B cell (primary cell): ENCODE measurements around the gene SFSWAP. TPM values are rescaled to one million over a fixed set of nuclear protein-coding genes. Genes with fewer than 3 reads are reported as not detected.
"Not testable (repeated sequence)": the region's sequence is repeated elsewhere in the genome, so short reads cannot be mapped to it uniquely, and the experiment has no call there.

Source experiments
- ATAC-seq: fragments of 200-7000 bp; cut with Tn5 transposase; one replicate; pipeline ENCODE4 v1.10.0; 2021; ENCODE audit warnings: low read depth, mild to moderate bottlenecking, moderate number of reproducible peaks, moderate library complexity
- CTCF ChIA-PET: fragments of 350-600 bp; sonication (Branson Sonifier 250); formaldehyde crosslinking; loops from one replicate; lab custom pipeline; 2021; ENCODE audit warnings: antibody characterized with exemption, inconsistent platforms; lab: Charles Lee
- POLR2A ChIA-PET: fragments of 350-600 bp; sonication (Branson Sonifier 250); formaldehyde crosslinking; loops from one replicate; lab custom pipeline; 2021; ENCODE audit warnings: antibody characterized with exemption; lab: Charles Lee
- DNase-seq: peaks from one replicate; pipeline ENCODE4 v3.0.0; 2013
- H2AFZ ChIP-seq: 2 replicates; pipeline ENCODE4 v1.6.1; 2012; ENCODE audit warnings: mild to moderate bottlenecking, low read depth, low read length; ENCODE audit not compliant: insufficient read depth, poor library complexity, severe bottlenecking
- H3K27ac ChIP-seq, 2 donors: 1 replicate in 1 of 2; 2 replicates in 1 of 2; pipeline ENCODE4 v1.5.1; 2012 to 2013; ENCODE audit warnings: low read length in 2 of 2, mild to moderate bottlenecking in 2 of 2, moderate library complexity in 1 of 2
- H3K27me3 ChIP-seq, 4 experiments: fragments of 200-600 bp in 1 of 4; sonication (generic) in 1 of 4; replicated peaks in 1 of 4; 1 replicate in 2 of 4; 2 replicates in 2 of 4; pipeline versions ENCODE4 v1.6.1 to v1.7.0; 2013 to 2016; ENCODE audit warnings: low read length in 3 of 4, mild to moderate bottlenecking in 2 of 4, mixed read lengths in 1 of 4, moderate library complexity in 1 of 4; ENCODE audit not compliant: insufficient read depth in 4 of 4, control insufficient read depth in 3 of 4; ENCODE audit errors: control extremely low read depth in 1 of 4
- H3K36me3 ChIP-seq, 2 experiments: replicated peaks in 1 of 2; 1 replicate in 1 of 2; 2 replicates in 1 of 2; pipeline versions ENCODE4 v1.6.1 to v1.7.1; 2013; ENCODE audit warnings: low read length in 1 of 2; ENCODE audit not compliant: insufficient read depth in 2 of 2, control insufficient read depth in 1 of 2; ENCODE audit errors: control extremely low read depth in 1 of 2, extremely low read depth in 1 of 2
- H3K4me1 ChIP-seq, 2 donors: fragments of 200-600 bp in 1 of 2; sonication (generic) in 1 of 2; 1 replicate in 1 of 2; 2 replicates in 1 of 2; pipeline versions ENCODE4 v1.5.1 to v1.6.1; 2013 to 2017; ENCODE audit warnings: low read length in 2 of 2; ENCODE audit not compliant: control insufficient read depth in 2 of 2, insufficient read depth in 2 of 2
- H3K4me2 ChIP-seq: replicated peaks from 2 replicates; pipeline ENCODE3; 2012; ENCODE audit warnings: mild to moderate bottlenecking, low read depth, low read length; ENCODE audit not compliant: poor library complexity, severe bottlenecking
- H3K4me3 ChIP-seq, 5 experiments: fragments of 200-600 bp in 1 of 5; sonication (generic) in 1 of 5; 1 replicate in 3 of 5; 2 replicates in 2 of 5; pipeline versions ENCODE4 v1.5.1 to v1.7.0; 2011 to 2016; ENCODE audit warnings: low read length in 4 of 5, mild to moderate bottlenecking in 4 of 5, low read depth in 2 of 5, control low read depth in 1 of 5, moderate library complexity in 1 of 5; ENCODE audit not compliant: insufficient read depth in 1 of 5; ENCODE audit errors: control extremely low read depth in 1 of 5, extremely low read depth in 1 of 5
- H3K79me2 ChIP-seq: fragments of 200-600 bp; sonication (generic); one replicate; pipeline ENCODE4 v1.6.0; 2016; ENCODE audit warnings: low read length; ENCODE audit not compliant: control insufficient read depth, insufficient read depth
- H3K9ac ChIP-seq: fragments of 200-600 bp; sonication (generic); 2 replicates; pipeline ENCODE4 v1.6.1; 2017; ENCODE audit warnings: mild to moderate bottlenecking, low read length, moderate library complexity
- H3K9me3 ChIP-seq, 3 donors: one replicate each; pipeline versions ENCODE4 v1.6.1 to v1.7.1; 2013; ENCODE audit warnings: low read length in 2 of 3; ENCODE audit not compliant: control insufficient read depth in 2 of 3, insufficient read depth in 1 of 3; ENCODE audit errors: control extremely low read depth in 1 of 3
- H4K20me1 ChIP-seq: 2 replicates; pipeline ENCODE4 v1.6.0; 2012; ENCODE audit warnings: mild to moderate bottlenecking, low read length; ENCODE audit not compliant: insufficient read depth, control insufficient read depth, poor library complexity, severe bottlenecking
- H3K27ac Mint-ChIP-seq: one replicate; pipeline ENCODE4 v1.8.0; 2021; ENCODE audit warnings: mixed read lengths
- H3K27me3 Mint-ChIP-seq: one replicate; pipeline ENCODE4 v1.8.0; 2021; ENCODE audit warnings: mixed read lengths
- H3K4me1 Mint-ChIP-seq: one replicate; pipeline ENCODE4 v1.8.0; 2021; ENCODE audit warnings: mixed read lengths
- H3K4me3 Mint-ChIP-seq: one replicate; pipeline ENCODE4 v1.8.0; 2021; ENCODE audit warnings: mixed read lengths
- H3K9me3 Mint-ChIP-seq: one replicate; pipeline ENCODE4 v1.8.0; 2022; ENCODE audit warnings: mixed read lengths; ENCODE audit not compliant: insufficient read depth
- EZH2 ChIP-seq: IDR thresholded peaks from 2 replicates; pipeline ENCODE4 v1.6.1; 2012; ENCODE audit warnings: borderline replicate concordance, low read depth, mild to moderate bottlenecking, moderate library complexity, low read length; ENCODE audit not compliant: insufficient read depth, poor library complexity, severe bottlenecking
- WGBS: methylation state at CpG from one replicate; pipeline ENCODE4 v1.1.5; 2013; ENCODE audit warnings: missing lambda C conversion rate; ENCODE audit not compliant: insufficient coverage; 5-methylcytosine and 5-hydroxymethylcytosine counted together
- intact Hi-C: fragments of 100-400 bp; cut with micrococcal nuclease; formaldehyde crosslinking; loops from one replicate; pipeline ENCODE4 v1.10.0; 2022
- polyA plus RNA-seq: library from polyadenylated mRNA; depleted of rRNA; stranded (reverse); fragments of >200 nt; gene quantifications from 2 replicates; pipeline ENCODE4 v1.2.3, GENCODE V29; 2012
- total RNA-seq, 2 donors: library from RNA; stranded (reverse); fragments of 120-200 nt in 1 of 2; gene quantifications; 1 replicate in 1 of 2; 2 replicates in 1 of 2; pipeline versions ENCODE4 v1.2.3 to v1.2.4, GENCODE V29; 2013 to 2022
- TF ChIP-seq, protein P1 (sequence below): fragments of 200-600 bp; IDR thresholded peaks from one replicate; pipeline ENCODE4 v1.8.0; 2022; ENCODE audit warnings: antibody characterized with exemption, mild to moderate bottlenecking

Gene SFSWAP
- total and polyA plus RNA-seq, 2 donors (not counting 1 experiment from before 2014, with no cell fraction given) = 69.3 to 122 TPM

DNA sequence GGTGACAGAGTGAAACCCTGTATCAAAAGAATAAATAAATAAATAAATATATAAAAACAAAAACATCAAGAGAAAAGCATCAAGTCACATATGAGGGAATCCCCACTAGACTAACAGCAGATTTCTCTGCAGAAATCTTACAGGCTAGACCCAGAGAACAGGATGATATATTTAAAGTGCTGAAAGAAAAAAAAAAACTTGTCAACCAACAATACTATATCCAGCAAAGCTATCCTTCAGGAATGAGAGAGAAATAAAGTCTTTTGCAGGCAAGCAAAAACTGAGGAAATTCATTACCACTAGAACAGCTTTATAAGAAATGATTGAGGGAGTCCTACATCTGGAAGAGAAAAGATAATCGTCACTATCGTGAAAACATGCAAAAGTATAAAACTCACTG is 6.4 kb upstream of the SFSWAP start:
- Mint-ChIP-seq H3K27ac (no peak overlapping the region), H3K27me3 (peaks cover 13% of the 10 kb centered on the region), H3K4me1 (no peaks in the 10 kb centered on the region), H3K9me3 (peaks cover 12% of the 10 kb centered on the region), H3K4me3 (no peak overlapping the region)
- TF ChIP-seq EZH2 = no peak
- TF ChIP-seq, protein P1, sequence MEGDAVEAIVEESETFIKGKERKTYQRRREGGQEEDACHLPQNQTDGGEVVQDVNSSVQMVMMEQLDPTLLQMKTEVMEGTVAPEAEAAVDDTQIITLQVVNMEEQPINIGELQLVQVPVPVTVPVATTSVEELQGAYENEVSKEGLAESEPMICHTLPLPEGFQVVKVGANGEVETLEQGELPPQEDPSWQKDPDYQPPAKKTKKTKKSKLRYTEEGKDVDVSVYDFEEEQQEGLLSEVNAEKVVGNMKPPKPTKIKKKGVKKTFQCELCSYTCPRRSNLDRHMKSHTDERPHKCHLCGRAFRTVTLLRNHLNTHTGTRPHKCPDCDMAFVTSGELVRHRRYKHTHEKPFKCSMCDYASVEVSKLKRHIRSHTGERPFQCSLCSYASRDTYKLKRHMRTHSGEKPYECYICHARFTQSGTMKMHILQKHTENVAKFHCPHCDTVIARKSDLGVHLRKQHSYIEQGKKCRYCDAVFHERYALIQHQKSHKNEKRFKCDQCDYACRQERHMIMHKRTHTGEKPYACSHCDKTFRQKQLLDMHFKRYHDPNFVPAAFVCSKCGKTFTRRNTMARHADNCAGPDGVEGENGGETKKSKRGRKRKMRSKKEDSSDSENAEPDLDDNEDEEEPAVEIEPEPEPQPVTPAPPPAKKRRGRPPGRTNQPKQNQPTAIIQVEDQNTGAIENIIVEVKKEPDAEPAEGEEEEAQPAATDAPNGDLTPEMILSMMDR = no peak
- Histone ChIP-seq H3K9me3 (peaks cover 1 to 21% (median 11%) of the 10 kb centered on the region in 3 donors), H3K4me2 (no peak overlapping the region), H3K4me1 (no peaks in the 10 kb centered on the region), H3K27ac (no peak overlapping the region), H3K27me3 (peaks cover 0 to 8% (median 4%) of the 10 kb centered on the region in 4 experiments), H2AFZ (no peak overlapping the region), H3K36me3 (no peaks in the 10 kb centered on the region), H3K9ac (no peak overlapping the region), H3K79me2 (no peaks in the 10 kb centered on the region), H4K20me1 (no peaks in the 10 kb centered on the region), H3K4me3 (no peak overlapping the region)
- ChIA-PET POLR2A (no interaction called here), CTCF (no interaction called here)
- DNase-seq (no peak), ATAC-seq (no peak)
- no CpG with 5 or more reads among the region's 2 CpGs for WGBS
- intact Hi-C loops = no loop called here

DNA sequence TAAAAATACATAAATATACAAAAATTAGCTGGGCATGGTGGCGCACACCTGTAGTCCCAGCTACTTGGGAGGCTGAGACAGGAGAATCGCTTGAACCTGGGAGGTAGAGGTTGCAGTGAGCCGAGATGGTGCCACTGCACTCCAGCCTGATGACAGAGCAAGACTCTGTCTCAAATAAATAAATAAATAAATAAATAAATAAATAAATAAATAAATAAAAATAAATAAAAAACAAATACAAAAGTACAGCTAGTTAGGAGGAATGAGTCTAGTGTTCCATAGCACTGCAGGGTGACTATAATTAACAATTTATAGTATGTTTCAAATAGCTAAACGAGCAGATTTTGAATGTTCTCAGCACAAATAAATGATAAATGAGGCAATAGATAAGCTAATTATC is 4.2 kb upstream of the SFSWAP start:
- DNase-seq, POLR2A ChIA-PET, ATAC-seq, H3K27ac Mint-ChIP-seq, H2AFZ ChIP-seq, H4K20me1 ChIP-seq, H3K27me3 Mint-ChIP-seq, H3K4me3 ChIP-seq, H3K36me3 ChIP-seq, intact Hi-C loops, H3K4me3 Mint-ChIP-seq, H3K27ac ChIP-seq, H3K4me2 ChIP-seq, H3K27me3 ChIP-seq, CTCF ChIA-PET, H3K9ac ChIP-seq: not testable (repeated sequence)
- Mint-ChIP-seq H3K4me1 (peaks cover 15% of the 10 kb centered on the region), H3K9me3 (peaks cover 12% of the 10 kb centered on the region)
- H3K4me1 ChIP-seq = peaks cover 6 to 12% of the 10 kb centered on the region in 2 donors
- peaks cover 1 to 21% (median 11%) of the 10 kb centered on the region in 3 donors for H3K9me3 ChIP-seq
- peaks cover 10% of the 10 kb centered on the region for H3K79me2 ChIP-seq
- WGBS = no CpG with 5 or more reads among the region's 4 CpGs
